Mononuclear cell (primary cell): ENCODE data around the gene RGL2. TPM values are rescaled to one million over a fixed set of nuclear protein-coding genes. Genes with fewer than 3 reads are reported as not detected.

Source experiments
- H3K27me3 ChIP-seq: 2 replicates; pipeline ENCODE4 v1.6.0; 2011; ENCODE audit warnings: low read length, control low read depth; ENCODE audit not compliant: insufficient read depth
- H3K4me1 ChIP-seq: 2 replicates; pipeline ENCODE4 v1.5.1; 2011; ENCODE audit warnings: mild to moderate bottlenecking, low read length, control low read depth; ENCODE audit not compliant: insufficient read depth
- H3K4me3 ChIP-seq: 2 replicates; pipeline ENCODE4 v1.5.1; 2011; ENCODE audit warnings: mild to moderate bottlenecking, low read length, moderate library complexity
- H3K9me3 ChIP-seq: 2 replicates; pipeline ENCODE4 v1.5.1; 2011; ENCODE audit warnings: low read depth, mild to moderate bottlenecking, control low read depth, low read length
- total RNA-seq: library from RNA; depleted of rRNA; stranded (reverse); fragments of >200 nt; gene quantifications from one replicate; pipeline ENCODE4 v1.2.3, GENCODE V29; 2012

RGL2 gene
- total RNA-seq, 1 donor: 14.7 TPM

DNA sequence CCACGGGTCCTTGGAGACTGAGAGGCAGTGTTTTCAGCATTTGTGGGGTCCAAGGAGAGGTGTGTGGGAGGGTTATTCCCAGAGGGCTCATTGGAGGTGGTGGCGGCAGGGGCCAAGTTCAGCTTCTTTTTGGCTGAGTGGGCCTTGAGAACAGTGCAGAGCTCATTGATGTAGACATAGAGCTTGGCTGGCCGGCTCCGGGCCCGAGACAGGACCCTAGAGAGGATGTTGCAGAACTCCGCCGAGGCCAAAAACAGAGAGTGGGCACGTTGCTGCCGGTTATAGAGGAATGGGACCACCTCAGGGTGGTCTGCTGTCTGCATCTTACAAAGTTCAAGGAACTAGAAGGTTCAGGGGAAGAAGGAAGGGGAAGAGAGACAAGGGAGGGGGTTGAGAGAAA lies 22.5 kb upstream of the RGL2 start:
- Histone ChIP-seq H3K27me3 (no peaks in the 10 kb centered on the region), H3K9me3 (no peaks in the 10 kb centered on the region), H3K4me3 (no peak overlapping the region), H3K4me1 (peaks cover 73% of the 10 kb centered on the region)

- Histone ChIP-seq H3K27me3 (no peaks in the 10 kb centered on the region), H3K4me1 (peaks cover 78% of the 10 kb centered on the region), H3K4me3 (no peak overlapping the region)
Observed at GRCh38 chr6:33320315-33321181, 21.8 kb upstream of the RGL2 start.

GRCh38 chr6:33319939-33320314 lies 21.2 kb upstream of the RGL2 start:
- Histone ChIP-seq H3K4me1 (peaks cover 84% of the 10 kb centered on the region), H3K4me3 (no peak overlapping the region), H3K9me3 (no peaks in the 10 kb centered on the region), H3K27me3 (no peaks in the 10 kb centered on the region)

More at GRCh38 chr6:33320315-33321181, 21.8 kb upstream of the RGL2 start:
- no peaks in the 10 kb centered on the region for H3K9me3 ChIP-seq

GRCh38 chr6:33318426-33319073 lies 19.8 kb upstream of the RGL2 start:
- peaks cover 77% of the 10 kb centered on the region for H3K4me1 ChIP-seq
- H3K27me3 ChIP-seq: no peaks in the 10 kb centered on the region
- H3K9me3 ChIP-seq: no peaks in the 10 kb centered on the region
- H3K4me3 ChIP-seq: peak overlapping the region; percentile 86

DNA sequence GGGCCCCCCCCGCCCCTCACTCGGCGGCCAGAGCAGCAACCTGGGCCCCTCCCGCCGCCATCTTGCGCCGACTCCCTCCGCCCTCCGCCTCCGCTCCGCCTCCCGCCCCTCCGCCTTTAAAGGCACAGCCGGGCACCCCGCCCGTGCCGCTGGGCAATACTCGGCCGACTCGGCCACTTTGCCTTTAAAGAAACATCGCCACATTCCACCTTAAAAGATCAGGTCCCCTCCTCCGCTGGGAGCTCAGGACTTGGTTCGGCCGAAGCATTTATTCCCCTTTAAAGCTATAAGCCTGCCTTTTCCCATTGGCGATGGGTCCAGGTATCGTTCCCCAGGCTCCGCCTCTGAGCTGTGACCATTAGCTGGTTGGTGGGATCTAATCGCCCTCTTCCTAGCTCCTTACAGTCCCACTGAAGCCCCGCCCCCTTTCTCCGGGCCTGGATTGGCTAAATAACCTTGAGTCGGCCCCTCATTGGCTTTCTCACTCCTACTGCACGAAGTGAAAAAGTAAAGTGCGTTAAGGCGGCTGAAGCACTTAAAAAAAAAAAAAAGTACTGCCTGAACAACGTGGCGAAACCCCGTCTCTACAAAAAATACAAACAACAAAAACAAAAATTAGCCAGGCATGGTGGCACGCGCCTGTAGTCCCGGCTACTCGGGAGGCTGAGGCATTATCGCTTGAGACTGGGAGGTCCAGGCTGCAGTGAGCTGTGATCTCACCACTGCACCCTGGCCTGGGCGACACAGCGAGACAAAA lies 19.1 kb upstream of the RGL2 start, which contains the start of gene ZBTB22:
Gene ZBTB22, minus strand, starts transcription at position 76 of the 757 bp plus-strand sequence. CDS start 828 bp downstream, outside the sequence.
- Histone ChIP-seq H3K27me3 (no peaks in the 10 kb centered on the region), H3K4me3 (peak within 1 kb of the TSS; percentile 86), H3K9me3 (no peaks in the 10 kb centered on the region), H3K4me1 (peaks cover 73% of the 10 kb centered on the region)

GRCh38 chr6:33317419-33317668 lies 18.6 kb upstream of the RGL2 start:
- H3K9me3 ChIP-seq: no peaks in the 10 kb centered on the region
- no peak overlapping the region for H3K4me3 ChIP-seq
- H3K4me1 ChIP-seq: peaks cover 76% of the 10 kb centered on the region
- no peaks in the 10 kb centered on the region for H3K27me3 ChIP-seq

GRCh38 chr6:33316603-33317418 lies 18.1 kb upstream of the RGL2 start:
- no peaks in the 10 kb centered on the region for H3K9me3 ChIP-seq
- no peak overlapping the region for H3K4me3 ChIP-seq
- H3K4me1 ChIP-seq: peaks cover 76% of the 10 kb centered on the region
- H3K27me3 ChIP-seq: no peaks in the 10 kb centered on the region

DNA sequence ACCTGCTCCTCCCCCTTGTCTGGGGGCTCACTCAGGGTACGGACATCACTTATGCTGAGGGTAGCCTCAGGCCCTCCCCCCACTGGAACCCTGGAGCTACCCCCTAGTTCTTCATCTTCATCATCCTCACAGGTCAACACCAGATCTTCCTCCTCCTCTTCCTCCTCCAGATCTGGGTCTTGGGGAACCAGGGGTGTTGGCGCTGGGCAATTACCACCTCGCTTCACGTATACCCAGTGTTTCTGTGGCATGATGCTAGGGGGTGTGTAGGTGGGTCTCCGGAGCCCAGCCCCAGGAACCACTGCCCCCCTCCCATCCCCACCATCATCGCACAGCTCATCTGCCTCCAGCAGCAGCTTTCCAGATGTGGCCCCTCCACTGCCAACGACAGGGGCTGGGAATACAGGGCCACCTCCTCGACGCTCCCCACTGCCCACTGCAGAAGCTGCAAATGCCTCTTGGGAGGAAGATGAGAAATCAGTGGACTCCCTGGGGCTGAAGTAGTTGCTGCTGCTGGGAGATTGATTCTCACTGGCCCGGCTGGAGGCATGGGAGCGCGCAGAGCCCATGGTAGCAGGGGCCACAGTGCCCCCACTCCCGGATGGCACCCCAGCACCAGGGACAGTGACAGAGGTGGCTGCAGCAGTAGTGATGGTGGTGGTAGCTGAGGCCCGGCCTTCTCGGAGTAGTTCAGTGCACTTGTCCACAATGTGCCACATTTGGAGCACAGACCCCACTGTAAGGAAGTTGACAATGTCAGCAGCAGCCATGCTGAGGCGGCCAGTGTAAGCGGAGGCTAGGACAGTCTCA lies 17.3 kb upstream of the RGL2 start:
- Histone ChIP-seq H3K4me1 (peaks cover 76% of the 10 kb centered on the region), H3K9me3 (no peaks in the 10 kb centered on the region), H3K27me3 (no peaks in the 10 kb centered on the region), H3K4me3 (no peak overlapping the region)

DNA sequence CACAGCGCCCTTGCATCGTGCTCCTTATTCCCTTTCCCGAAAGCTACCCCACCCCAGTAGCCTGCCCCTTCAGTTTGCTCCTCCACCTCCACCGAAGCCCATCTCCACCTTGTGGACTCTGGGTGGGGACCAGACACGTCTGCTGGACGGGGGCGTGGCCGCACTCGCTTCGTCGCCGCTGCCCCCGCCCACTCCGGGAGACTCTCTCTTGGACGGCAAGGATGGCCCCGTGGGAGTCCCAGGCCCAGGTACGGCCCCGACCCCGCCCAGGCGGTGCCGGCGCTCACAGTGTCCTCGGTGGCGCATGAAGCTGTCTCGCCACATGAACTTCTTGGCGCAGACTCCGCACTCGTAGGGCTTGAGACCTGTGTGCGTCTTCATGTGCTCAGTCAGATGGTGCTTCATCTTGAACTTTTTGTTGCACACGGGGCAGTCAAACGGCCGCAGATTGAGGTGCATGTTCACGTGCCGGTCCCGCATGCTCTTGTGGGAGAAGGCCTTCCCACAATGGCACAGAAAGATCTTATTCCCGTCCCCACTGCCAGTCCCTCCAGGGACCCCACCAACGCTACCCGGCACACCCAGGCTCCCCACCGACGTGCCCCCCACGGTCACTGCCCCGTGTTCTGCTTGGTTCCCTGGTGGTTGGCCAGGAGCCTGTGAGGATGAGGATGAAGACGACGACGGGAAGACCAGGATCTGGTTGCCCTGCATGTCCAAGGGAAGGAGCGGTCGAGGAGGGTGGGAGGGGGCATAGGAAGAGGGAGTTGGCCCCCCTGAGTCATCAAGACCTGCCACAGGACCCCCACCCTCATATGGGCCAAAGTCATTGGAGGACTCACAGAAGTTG lies 16.4 kb upstream of the RGL2 start:
- no peaks in the 10 kb centered on the region for H3K9me3 ChIP-seq
- peak overlapping the region; percentile 98 for H3K4me3 ChIP-seq
- peaks cover 76% of the 10 kb centered on the region for H3K4me1 ChIP-seq
- H3K27me3 ChIP-seq: no peaks in the 10 kb centered on the region

- Histone ChIP-seq H3K27me3 (no peaks in the 10 kb centered on the region), H3K9me3 (no peaks in the 10 kb centered on the region), H3K4me3 (peak overlapping the region; percentile 98), H3K4me1 (peaks cover 72% of the 10 kb centered on the region)
Observed at GRCh38 chr6:33314515-33314942, 15.8 kb upstream of the RGL2 start.

- H3K9me3 ChIP-seq: no peaks in the 10 kb centered on the region
- H3K4me3 ChIP-seq: peak within 1 kb of the TSS; percentile 98
- no peaks in the 10 kb centered on the region for H3K27me3 ChIP-seq
- peaks cover 70% of the 10 kb centered on the region for H3K4me1 ChIP-seq
Observed at GRCh38 chr6:33313709-33314514, 15.2 kb upstream of the RGL2 start, which contains the start of gene TAPBP. Gene TAPBP, minus strand, starts transcription at chr6:33314078. Its CDS starts 37 bp downstream, at chr6:33314041.

DNA sequence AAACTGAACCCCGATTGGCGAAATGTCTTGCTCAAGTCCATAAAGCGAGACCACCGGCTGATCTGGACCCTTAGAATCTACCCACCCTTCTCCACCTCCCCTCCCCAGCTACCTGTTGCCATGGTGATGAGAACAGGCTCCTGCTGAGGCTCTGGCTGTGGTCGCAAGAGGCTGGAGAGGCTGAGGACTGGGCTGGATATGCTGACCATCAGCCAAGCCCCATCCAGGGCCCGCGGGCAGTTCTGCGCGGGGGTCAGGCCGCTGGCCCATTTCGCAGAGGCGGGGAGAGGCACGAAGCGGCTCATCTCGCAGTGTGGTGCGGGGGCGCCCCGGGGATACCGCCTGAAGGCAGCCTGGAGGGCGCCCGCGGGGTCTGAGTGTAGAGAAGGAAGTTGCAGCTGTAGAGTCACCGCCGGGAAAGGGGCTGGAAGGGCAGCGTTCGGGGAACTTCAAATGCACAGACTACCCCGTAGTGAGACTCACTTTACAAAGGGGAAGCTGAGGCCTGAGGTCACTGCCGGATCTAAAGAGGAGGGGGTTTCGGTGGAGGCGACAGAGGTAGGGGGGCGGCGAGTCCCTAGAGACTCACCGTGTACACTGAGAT lies 14.5 kb upstream of the RGL2 start:
- H3K9me3 ChIP-seq: no peaks in the 10 kb centered on the region
- no peaks in the 10 kb centered on the region for H3K27me3 ChIP-seq
- H3K4me3 ChIP-seq: peak overlapping the region; percentile 98
- peaks cover 66% of the 10 kb centered on the region for H3K4me1 ChIP-seq
